ENCODE data around the gene CD2. TPM values are rescaled to one million over a fixed set of nuclear protein-coding genes. Genes with fewer than 3 reads are reported as not detected.

Gene CD2, protein sequence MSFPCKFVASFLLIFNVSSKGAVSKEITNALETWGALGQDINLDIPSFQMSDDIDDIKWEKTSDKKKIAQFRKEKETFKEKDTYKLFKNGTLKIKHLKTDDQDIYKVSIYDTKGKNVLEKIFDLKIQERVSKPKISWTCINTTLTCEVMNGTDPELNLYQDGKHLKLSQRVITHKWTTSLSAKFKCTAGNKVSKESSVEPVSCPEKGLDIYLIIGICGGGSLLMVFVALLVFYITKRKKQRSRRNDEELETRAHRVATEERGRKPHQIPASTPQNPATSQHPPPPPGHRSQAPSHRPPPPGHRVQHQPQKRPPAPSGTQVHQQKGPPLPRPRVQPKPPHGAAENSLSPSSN
- total RNA-seq, result 100 to 1,000 TPM; 227 to 229 TPM

DNA sequence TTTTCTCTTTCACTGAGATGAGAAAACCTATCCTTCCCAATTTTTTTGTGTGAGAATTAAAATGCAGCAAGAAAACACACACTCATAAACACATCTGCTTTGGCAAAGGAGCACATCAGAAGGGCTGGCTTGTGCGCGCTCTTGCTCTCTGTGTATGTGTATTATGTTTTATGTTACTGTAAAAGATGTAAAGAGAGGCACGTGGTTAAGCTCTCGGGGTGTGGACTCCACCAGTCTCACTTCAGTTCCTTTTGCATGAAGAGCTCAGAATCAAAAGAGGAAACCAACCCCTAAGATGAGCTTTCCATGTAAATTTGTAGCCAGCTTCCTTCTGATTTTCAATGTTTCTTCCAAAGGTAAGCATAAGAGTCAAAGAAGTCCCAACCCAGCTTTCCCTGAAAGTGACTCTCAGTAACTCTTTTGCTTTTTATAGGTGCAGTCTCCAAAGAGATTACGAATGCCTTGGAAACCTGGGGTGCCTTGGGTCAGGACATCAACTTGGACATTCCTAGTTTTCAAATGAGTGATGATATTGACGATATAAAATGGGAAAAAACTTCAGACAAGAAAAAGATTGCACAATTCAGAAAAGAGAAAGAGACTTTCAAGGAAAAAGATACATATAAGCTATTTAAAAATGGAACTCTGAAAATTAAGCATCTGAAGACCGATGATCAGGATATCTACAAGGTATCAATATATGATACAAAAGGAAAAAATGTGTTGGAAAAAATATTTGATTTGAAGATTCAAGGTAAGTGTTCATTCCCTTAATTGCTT lies at the start of gene CD2:
TSS of gene CD2 (plus strand) at position 233 of the 780 bp plus-strand sequence. CDS start at position 296, 63 bp downstream.
- Mint-ChIP-seq H3K9me3 (peaks cover 3% of the 10 kb centered on the region), H3K36me3 (peaks cover 43% of the 10 kb centered on the region), H3K27me3 (no peaks in the 10 kb centered on the region), H3K4me1 (peaks cover 28% of the 10 kb centered on the region), H3K4me3 (peak within 1 kb of the TSS; percentile 98), H3K27ac (peak within 1 kb of the TSS; percentile 97)
- peak; percentile 80 for ATAC-seq (ENCODE audit: low read depth)
- POLR2A ChIA-PET, result interaction anchor here (0.9 to 10.3 kb wide), 11 partner anchors 13 to 305 kb away, joined by 3 to 196 read pairs (median 10); partner anchors contain the start of gene TTF2
- peak; percentile 50 for DNase-seq

DNA sequence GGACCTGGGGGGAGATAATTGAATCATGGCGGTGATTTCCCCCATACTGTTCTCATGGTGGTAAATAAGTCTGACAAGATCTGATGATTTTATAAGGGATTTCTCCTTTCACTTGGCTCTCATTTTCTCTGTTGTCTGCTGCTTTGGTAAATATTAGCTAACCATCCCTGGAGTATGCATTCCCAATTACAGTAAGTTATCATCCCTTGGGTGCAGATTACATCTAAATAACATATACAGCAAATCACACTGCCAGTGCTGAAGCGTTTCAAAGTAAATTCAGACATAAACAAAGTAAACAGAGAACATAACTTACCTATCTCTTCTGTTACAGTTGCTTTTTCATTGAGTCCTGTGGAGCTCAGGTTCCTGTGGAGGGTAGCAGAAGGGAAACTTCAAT lies 48.1 kb upstream of the CD2 start:
- no peak overlapping the region for H3K4me3 Mint-ChIP-seq
- H3K9me3 Mint-ChIP-seq, result peaks cover 4% of the 10 kb centered on the region
- peaks cover 4% of the 10 kb centered on the region for H3K27me3 Mint-ChIP-seq
- no peaks in the 10 kb centered on the region for H3K36me3 Mint-ChIP-seq
- DNase-seq (no peak), ATAC-seq (ENCODE audit: low read depth) (no peak)
- POLR2A ChIA-PET, result no interaction called here
- no peaks in the 10 kb centered on the region for H3K4me1 Mint-ChIP-seq
- H3K27ac Mint-ChIP-seq, result no peak overlapping the region

DNA sequence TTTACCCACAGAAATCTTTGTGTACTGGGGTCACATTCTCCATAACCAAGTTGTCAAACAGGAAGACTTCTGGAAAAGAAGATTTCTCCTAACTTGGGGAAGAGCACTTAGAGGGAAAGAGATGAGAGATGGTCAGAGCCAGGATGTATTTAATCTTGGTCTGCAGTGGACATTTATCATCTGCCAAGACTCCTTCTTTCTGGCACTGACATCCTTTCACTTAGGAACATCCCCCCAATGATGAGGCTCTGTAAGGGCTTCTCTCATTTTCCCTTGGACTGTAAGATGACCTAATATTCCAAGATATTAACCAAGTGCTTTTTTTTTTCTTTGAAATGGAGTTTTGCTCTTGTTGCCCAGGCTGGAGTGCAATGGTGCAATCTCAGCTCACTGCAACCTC lies 47.4 kb upstream of the CD2 start:
- DNase-seq, result no peak
- no peaks in the 10 kb centered on the region for H3K36me3 Mint-ChIP-seq
- no peaks in the 10 kb centered on the region for H3K4me1 Mint-ChIP-seq
- peaks cover 4% of the 10 kb centered on the region for H3K27me3 Mint-ChIP-seq
- no peak overlapping the region for H3K27ac Mint-ChIP-seq
- no peak for ATAC-seq (ENCODE audit: low read depth)
- POLR2A ChIA-PET, result no interaction called here
- peaks cover 4% of the 10 kb centered on the region for H3K9me3 Mint-ChIP-seq
- no peak overlapping the region for H3K4me3 Mint-ChIP-seq

DNA sequence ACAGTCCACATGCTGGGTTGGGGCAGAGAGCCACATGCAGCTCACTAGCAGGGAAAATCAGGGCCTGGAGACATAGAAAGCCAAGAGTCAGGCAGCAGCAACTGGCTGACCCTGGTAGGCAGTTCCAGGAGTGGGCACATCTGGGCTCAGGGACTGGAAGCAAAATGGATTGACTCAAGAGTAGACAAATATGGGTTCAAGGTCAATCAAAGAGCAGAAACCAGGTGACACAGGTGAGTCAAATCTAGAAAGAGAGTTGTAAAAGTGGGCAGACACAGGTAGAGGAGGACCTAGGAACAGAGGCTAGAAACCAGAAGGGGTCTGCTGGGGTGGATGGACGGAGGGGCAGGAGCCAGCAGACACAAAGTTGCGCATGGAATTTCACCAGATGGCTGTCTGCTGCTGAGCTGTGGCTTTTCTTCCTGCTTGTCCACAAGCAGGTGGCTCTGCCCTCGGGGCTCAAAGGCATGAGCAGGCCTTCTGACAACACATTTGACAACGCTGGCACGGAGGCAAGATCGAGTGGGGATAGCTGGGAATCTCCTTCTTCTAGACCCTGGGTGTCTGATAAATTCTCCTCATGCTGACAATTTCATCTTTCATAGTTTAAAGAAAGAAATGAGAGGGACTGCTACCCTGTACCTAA lies 45.9 kb upstream of the CD2 start:
- Mint-ChIP-seq H3K9me3 (peaks cover 4% of the 10 kb centered on the region), H3K27me3 (peaks cover 4% of the 10 kb centered on the region), H3K27ac (no peak overlapping the region), H3K4me3 (no peak overlapping the region), H3K4me1 (peaks cover 6% of the 10 kb centered on the region), H3K36me3 (no peaks in the 10 kb centered on the region)
- POLR2A ChIA-PET, result no interaction called here
- DNase-seq (no peak), ATAC-seq (ENCODE audit: low read depth) (no peak)

DNA sequence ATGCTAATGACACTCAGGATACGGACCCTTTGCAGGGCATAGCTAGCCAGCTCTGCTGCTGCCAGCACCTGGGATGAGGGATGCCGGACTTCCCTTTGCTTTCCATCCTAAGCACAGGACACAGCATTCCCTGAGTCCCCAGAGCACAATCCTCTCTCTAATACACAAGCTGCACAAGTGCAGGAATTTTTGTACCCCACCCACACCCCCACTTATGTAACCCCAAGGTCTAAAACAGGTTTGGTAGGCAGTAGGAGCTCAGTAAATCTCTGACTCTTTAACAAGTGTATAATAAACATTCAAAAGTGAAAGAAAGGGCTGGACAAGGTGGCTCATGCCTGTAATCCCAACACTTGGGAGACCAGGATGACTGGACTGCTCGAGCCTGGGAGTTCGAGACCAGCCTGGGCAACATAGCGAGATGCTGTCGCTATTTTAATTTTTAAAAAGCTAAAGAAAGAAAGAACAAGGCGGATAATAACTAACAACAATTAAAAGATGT lies 44.5 kb upstream of the CD2 start:
- no peak overlapping the region for H3K27ac Mint-ChIP-seq
- peaks cover 4% of the 10 kb centered on the region for H3K9me3 Mint-ChIP-seq
- POLR2A ChIA-PET, result no interaction called here
- H3K27me3 Mint-ChIP-seq, result peaks cover 4% of the 10 kb centered on the region
- ATAC-seq (ENCODE audit: low read depth), result no peak
- no peaks in the 10 kb centered on the region for H3K36me3 Mint-ChIP-seq
- H3K4me3 Mint-ChIP-seq, result no peak overlapping the region
- no peak for DNase-seq
- peaks cover 6% of the 10 kb centered on the region for H3K4me1 Mint-ChIP-seq

DNA sequence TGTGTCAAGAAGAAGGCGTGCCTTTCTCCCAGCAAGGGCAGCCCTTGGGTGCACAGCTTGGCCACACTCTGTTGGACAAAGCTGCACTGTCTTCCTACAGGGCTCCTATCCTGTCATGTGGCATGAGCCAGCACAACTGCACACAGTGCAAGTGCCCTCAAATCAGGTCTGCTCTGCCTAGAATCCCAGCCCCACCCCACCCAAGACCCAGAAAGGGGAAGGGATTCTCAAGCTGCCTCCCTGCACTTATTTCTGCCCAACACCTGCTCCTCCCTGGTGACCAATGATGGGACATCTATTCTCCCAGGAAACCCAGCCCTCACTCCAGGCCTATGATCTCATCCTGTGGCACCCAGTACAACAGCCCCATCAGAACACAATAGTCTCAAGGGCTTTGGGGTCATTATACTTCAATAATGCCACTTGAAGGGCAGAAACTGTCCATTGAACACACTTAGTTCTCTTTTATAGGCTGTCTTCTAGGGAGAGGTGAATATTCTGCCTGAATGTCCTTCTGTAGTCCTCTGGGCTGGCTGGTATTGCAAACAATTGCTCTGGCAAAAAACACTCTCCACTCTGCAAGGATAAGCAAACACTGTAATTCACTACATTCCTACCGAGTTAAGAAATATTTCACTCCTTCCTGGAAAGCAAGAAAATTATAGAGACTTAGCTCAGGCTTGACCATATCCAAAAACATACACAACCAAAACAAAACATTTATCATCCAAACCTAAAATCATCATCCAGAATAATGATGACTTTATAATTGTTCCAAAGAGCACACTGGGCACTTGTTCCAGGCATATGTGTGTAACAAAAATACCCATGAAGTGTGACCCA lies 43.6 kb upstream of the CD2 start:
- H3K4me3 Mint-ChIP-seq, result no peak overlapping the region
- no peak overlapping the region for H3K27ac Mint-ChIP-seq
- no peaks in the 10 kb centered on the region for H3K36me3 Mint-ChIP-seq
- H3K9me3 Mint-ChIP-seq, result peaks cover 4% of the 10 kb centered on the region
- ATAC-seq (ENCODE audit: low read depth), result no peak
- H3K4me1 Mint-ChIP-seq, result peaks cover 6% of the 10 kb centered on the region
- DNase-seq, result no peak
- POLR2A ChIA-PET, result no interaction called here
- peaks cover 4% of the 10 kb centered on the region for H3K27me3 Mint-ChIP-seq

DNA sequence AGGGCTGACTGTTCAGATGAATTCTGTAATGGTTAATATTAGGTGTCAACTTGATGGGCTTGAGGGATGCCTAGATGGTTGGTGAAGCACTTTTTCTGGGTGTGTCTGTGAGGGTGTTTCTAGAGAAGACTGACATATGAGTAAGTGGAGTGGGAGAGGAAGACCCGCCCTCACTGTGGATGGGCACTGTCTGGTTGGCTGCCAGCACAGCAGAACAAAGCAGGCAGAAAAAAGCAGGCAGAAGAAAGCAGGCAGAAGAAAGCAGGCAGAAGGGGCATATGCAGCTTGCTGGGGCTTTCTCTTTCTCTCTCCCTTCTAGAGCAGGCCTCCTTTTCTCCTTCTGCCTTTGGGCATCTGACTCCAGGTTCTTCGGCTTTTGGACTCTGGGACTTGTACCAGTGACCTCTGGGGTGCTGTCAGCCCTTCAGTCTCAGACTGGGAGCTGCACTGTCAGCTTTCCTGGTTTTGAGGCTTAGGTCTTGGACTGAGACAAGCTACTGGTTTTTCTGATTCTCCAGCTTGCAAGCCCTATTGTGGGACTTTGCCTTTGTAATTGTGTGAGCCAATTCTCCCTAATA lies 42.9 kb upstream of the CD2 start:
- peaks cover 2% of the 10 kb centered on the region for H3K9me3 Mint-ChIP-seq
- peaks cover 6% of the 10 kb centered on the region for H3K4me1 Mint-ChIP-seq
- peaks cover 4% of the 10 kb centered on the region for H3K27me3 Mint-ChIP-seq
- H3K4me3 Mint-ChIP-seq, result no peak overlapping the region
- POLR2A ChIA-PET, result no interaction called here
- no peak overlapping the region for H3K27ac Mint-ChIP-seq
- DNase-seq (no peak), ATAC-seq (ENCODE audit: low read depth) (no peak)
- no peaks in the 10 kb centered on the region for H3K36me3 Mint-ChIP-seq

DNA sequence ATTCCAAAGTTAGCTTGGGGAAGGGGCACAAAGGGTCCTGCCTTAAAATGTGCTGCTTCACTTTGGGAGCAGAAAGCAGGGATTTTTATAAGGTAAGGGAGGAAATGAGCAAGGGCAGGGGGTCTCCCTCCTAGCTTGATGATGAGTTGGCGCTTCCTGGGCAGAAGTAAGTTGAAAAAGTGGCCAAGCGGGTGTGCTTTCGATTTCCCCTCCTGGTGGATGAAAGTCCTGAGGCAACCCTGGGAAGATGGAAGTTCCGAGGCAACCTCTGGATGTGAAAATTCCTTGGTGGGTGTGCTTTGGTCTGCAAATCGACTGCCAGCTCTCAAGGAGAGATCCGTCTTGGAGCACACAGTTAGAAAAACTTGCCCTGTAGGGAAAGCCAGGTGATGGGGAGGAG lies 41.7 kb upstream of the CD2 start:
- POLR2A ChIA-PET, result no interaction called here
- peaks cover 2% of the 10 kb centered on the region for H3K9me3 Mint-ChIP-seq
- no peak overlapping the region for H3K4me3 Mint-ChIP-seq
- H3K36me3 Mint-ChIP-seq, result no peaks in the 10 kb centered on the region
- H3K27me3 Mint-ChIP-seq, result peaks cover 4% of the 10 kb centered on the region
- ATAC-seq (ENCODE audit: low read depth), result no peak
- no peak overlapping the region for H3K27ac Mint-ChIP-seq
- H3K4me1 Mint-ChIP-seq, result peaks cover 6% of the 10 kb centered on the region
- no peak for DNase-seq

DNA sequence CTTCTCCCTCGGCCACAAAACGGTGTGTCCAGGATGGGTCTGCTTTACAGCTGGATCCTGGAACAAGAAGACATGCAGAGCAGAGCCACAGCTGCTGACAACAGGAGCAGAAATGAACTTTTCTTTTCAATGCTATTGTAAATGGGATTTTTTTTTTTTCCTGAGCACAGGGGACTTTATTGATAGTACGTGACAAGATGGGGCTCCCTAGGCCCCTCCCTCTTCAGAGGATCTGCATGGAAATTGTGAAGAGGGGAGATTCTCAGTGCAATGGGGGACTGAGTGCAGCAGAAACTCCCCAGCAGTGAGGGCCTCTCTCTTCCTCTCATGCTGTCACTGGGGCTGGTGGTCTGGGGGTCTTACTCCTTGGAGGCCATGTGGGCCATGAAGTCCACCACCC lies 40.8 kb upstream of the CD2 start:
- POLR2A ChIA-PET, result no interaction called here
- Mint-ChIP-seq H3K9me3 (peaks cover 3% of the 10 kb centered on the region), H3K4me3 (no peak overlapping the region), H3K36me3 (no peaks in the 10 kb centered on the region), H3K27me3 (peaks cover 4% of the 10 kb centered on the region), H3K4me1 (peaks cover 6% of the 10 kb centered on the region), H3K27ac (no peak overlapping the region)
- DNase-seq (no peak), ATAC-seq (ENCODE audit: low read depth) (no peak)

DNA sequence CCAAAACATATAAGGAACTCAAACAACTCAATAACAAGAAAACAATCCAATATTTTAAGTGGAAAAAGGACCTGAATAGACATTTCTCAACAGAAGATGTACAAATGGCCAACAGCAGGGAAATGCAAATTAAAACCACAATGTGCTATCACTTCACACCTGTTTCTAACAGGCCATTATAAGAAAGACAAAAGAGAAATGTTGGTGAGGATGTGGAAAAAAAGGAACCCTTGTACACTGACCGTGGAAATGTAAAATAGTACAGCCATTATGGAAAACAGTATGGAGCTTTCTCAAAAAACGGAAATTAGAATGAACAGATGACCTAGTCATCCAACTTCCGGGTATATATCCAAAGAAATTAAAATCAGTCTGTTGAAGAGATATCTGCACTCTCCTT lies 37.8 kb upstream of the CD2 start:
- peaks cover 6% of the 10 kb centered on the region for H3K4me1 Mint-ChIP-seq
- POLR2A ChIA-PET, result no interaction called here
- H3K9me3 Mint-ChIP-seq, result peaks cover 6% of the 10 kb centered on the region

DNA sequence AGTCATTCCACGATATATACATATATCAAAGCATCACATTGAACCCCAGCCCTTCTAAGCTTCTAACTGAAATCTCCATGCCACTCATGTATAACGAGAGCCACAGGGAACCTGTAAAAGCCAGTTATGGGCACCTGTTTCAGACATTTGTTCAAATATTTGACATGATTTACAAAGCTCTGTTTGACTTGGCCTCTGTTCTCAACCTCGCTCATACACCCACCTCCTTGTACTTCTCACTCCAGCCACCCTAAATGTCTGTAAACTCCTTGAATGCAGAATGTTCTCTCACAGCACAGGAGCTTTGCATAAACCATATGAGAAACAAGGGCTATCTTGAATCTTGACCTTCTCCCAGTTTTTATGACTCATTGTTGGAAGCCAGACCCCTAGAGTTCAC lies 36.9 kb upstream of the CD2 start:
- DNase-seq, result no peak
- peaks cover 3% of the 10 kb centered on the region for H3K36me3 Mint-ChIP-seq
- peaks cover 5% of the 10 kb centered on the region for H3K4me1 Mint-ChIP-seq
- H3K4me3 Mint-ChIP-seq, result no peak overlapping the region
- peaks cover 6% of the 10 kb centered on the region for H3K9me3 Mint-ChIP-seq
- H3K27ac Mint-ChIP-seq, result no peak overlapping the region
- H3K27me3 Mint-ChIP-seq, result no peaks in the 10 kb centered on the region
- POLR2A ChIA-PET, result no interaction called here
- ATAC-seq (ENCODE audit: low read depth), result no peak

More for the DNA sequence above, 37.8 kb upstream of the CD2 start:
- Mint-ChIP-seq H3K27me3 (no peaks in the 10 kb centered on the region), H3K36me3 (peaks cover 3% of the 10 kb centered on the region), H3K4me3 (no peak overlapping the region), H3K27ac (no peak overlapping the region)
- no peak for ATAC-seq (ENCODE audit: low read depth)
- no peak for DNase-seq

DNA sequence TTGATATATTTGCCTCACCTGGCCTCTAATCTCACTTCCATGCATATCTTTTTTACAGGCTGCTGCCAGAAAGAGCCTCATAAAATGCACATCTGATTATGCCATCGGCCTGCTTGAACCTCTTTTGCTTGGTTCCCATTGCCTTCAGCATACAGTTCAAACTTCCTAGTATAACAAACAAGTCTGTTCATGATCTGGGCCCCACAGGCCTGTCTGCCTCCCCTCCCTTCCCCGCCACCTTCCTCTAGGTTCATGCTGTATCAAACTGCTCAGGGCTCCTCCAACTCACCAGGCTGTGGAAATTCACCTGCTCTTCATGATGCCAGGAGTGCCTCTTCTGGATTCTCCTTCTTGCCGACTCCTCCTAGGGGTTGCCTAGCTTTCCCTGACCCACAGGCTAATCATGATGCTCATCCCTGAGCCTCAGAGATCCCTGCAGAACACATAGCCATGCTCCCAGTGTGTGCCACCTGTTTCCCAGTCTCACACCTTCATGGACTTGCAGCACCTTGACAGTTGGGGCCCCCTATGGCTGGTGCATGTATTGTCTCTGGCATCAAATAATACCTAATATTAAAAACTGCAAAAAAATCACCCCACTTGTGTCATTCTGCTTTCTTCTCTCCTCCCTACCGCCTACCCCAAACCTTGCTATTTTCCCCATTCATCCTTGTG lies 33.7 kb upstream of the CD2 start:
- no peaks in the 10 kb centered on the region for H3K27me3 Mint-ChIP-seq
- no peak for ATAC-seq (ENCODE audit: low read depth)
- POLR2A ChIA-PET, result no interaction called here
- H3K27ac Mint-ChIP-seq, result no peak overlapping the region
- H3K36me3 Mint-ChIP-seq, result peaks cover 3% of the 10 kb centered on the region
- H3K4me3 Mint-ChIP-seq, result no peak overlapping the region
- no peak for DNase-seq
- H3K4me1 Mint-ChIP-seq, result peaks cover 4% of the 10 kb centered on the region
- H3K9me3 Mint-ChIP-seq, result peaks cover 6% of the 10 kb centered on the region

All from activated naive CD8-positive, alpha-beta T cell treated with anti-CD3 and anti-CD28 coated beads, Interleukin-2, amount 10 ng/mL, durations not matched to agents 7 days and 5 days (primary cell).